OCI-LY3 (cell line): ENCODE measurements around the gene SUPT3H.

ENCODE experiments used
- H2AFZ ChIP-seq: fragments of 200-600, 300-600 bp; shearing (Covaris generic); 2 replicates; pipeline ENCODE4 v1.6.0; 2014; ENCODE audit warnings: antibody characterized with exemption, low read depth, low read length
- H3K27ac ChIP-seq: fragments of 200-600, 300-600 bp; sonication (generic); 2 replicates; pipeline ENCODE4 v1.5.1; 2014; ENCODE audit warnings: mild to moderate bottlenecking, low read length, moderate library complexity, mixed read lengths
- H3K27me3 ChIP-seq: fragments of 200-600, 300-600 bp; sonication (generic); 2 replicates; pipeline ENCODE4 v1.6.1; 2014; ENCODE audit warnings: low read depth, low read length, mixed read lengths
- H3K36me3 ChIP-seq: fragments of 200-600, 300-600 bp; sonication (generic); replicated peaks from 2 replicates; pipeline ENCODE3; 2014; ENCODE audit warnings: low read depth, low read length, mixed read lengths
- H3K4me1 ChIP-seq: fragments of 300-600, 200-600 bp; sonication (generic); 2 replicates; pipeline ENCODE4 v1.6.1; 2014; ENCODE audit warnings: low read length, mixed read lengths
- H3K4me2 ChIP-seq: fragments of 200-600, 300-600 bp; sonication (generic); 2 replicates; pipeline ENCODE4 v1.6.1; 2014; ENCODE audit warnings: low read length, mixed read lengths
- H3K4me3 ChIP-seq: fragments of 300-600, 200-600 bp; sonication (generic); 2 replicates; pipeline ENCODE4 v1.5.1; 2014; ENCODE audit warnings: antibody characterized with exemption, mild to moderate bottlenecking, low read length, moderate library complexity
- H3K79me2 ChIP-seq: fragments of 300-600, 200-600 bp; shearing (Covaris generic); 2 replicates; pipeline ENCODE4 v1.6.1; 2014; ENCODE audit warnings: mild to moderate bottlenecking, low read length, mixed read lengths
- H3K9ac ChIP-seq: fragments of 300-600, 200-600 bp; shearing (Covaris generic); 2 replicates; pipeline ENCODE4 v1.6.0; 2014; ENCODE audit warnings: mild to moderate bottlenecking, low read length, moderate library complexity
- H3K9me3 ChIP-seq: fragments of 200-600, 300-600 bp; shearing (Covaris generic); 2 replicates; pipeline ENCODE4 v1.6.1; 2014; ENCODE audit warnings: low read length, mixed read lengths; ENCODE audit not compliant: insufficient read depth
- H4K20me1 ChIP-seq: fragments of 200-600, 300-600 bp; sonication (generic); 2 replicates; pipeline ENCODE4 v1.6.1; 2016; ENCODE audit warnings: low read length, mixed read lengths; ENCODE audit not compliant: insufficient read depth
- EZH2phosphoT487 ChIP-seq: fragments of 200-600 bp; shearing (Covaris generic); IDR thresholded peaks from 2 replicates; pipeline ENCODE4 v1.6.1; 2018; ENCODE audit warnings: antibody characterized with exemption, mixed run types, low read depth
- TF ChIP-seq, protein P1 (sequence below): fragments of 200-600, 300-600 bp; sonication (generic); IDR thresholded peaks from 2 replicates; pipeline ENCODE4 v1.5.1; 2014; ENCODE audit warnings: antibody characterized with exemption, low read length, low read depth

Gene SUPT3H

GRCh38 chr6:44972709-44973108, 405.0 kb downstream of the SUPT3H start:
- H3K27me3 ChIP-seq = no peaks in the 10 kb centered on the region
- H3K79me2 ChIP-seq = no peaks in the 10 kb centered on the region
- H3K4me2 ChIP-seq = no peak overlapping the region
- no peaks in the 10 kb centered on the region for H3K36me3 ChIP-seq
- H3K4me3 ChIP-seq = no peak overlapping the region
- no peaks in the 10 kb centered on the region for H3K9me3 ChIP-seq
- no peak overlapping the region for H3K27ac ChIP-seq
- H3K4me1 ChIP-seq = no peaks in the 10 kb centered on the region
- H3K9ac ChIP-seq = no peak overlapping the region
- TF ChIP-seq, protein P1, sequence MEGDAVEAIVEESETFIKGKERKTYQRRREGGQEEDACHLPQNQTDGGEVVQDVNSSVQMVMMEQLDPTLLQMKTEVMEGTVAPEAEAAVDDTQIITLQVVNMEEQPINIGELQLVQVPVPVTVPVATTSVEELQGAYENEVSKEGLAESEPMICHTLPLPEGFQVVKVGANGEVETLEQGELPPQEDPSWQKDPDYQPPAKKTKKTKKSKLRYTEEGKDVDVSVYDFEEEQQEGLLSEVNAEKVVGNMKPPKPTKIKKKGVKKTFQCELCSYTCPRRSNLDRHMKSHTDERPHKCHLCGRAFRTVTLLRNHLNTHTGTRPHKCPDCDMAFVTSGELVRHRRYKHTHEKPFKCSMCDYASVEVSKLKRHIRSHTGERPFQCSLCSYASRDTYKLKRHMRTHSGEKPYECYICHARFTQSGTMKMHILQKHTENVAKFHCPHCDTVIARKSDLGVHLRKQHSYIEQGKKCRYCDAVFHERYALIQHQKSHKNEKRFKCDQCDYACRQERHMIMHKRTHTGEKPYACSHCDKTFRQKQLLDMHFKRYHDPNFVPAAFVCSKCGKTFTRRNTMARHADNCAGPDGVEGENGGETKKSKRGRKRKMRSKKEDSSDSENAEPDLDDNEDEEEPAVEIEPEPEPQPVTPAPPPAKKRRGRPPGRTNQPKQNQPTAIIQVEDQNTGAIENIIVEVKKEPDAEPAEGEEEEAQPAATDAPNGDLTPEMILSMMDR = no peak
- TF ChIP-seq EZH2phosphoT487 = no peak
- no peak overlapping the region for H2AFZ ChIP-seq
- no peaks in the 10 kb centered on the region for H4K20me1 ChIP-seq

GRCh38 chr6:44969446-44970185, 408.1 kb downstream of the SUPT3H start:
- Histone ChIP-seq H3K4me3 (no peak overlapping the region), H3K27ac (no peak overlapping the region), H3K27me3 (no peaks in the 10 kb centered on the region), H4K20me1 (no peaks in the 10 kb centered on the region), H3K9ac (no peak overlapping the region), H3K4me2 (no peak overlapping the region), H3K36me3 (no peaks in the 10 kb centered on the region), H3K9me3 (no peaks in the 10 kb centered on the region), H3K79me2 (no peaks in the 10 kb centered on the region), H2AFZ (no peak overlapping the region), H3K4me1 (no peaks in the 10 kb centered on the region)
- no peak for TF ChIP-seq EZH2phosphoT487
- TF ChIP-seq, protein P1 = no peak

DNA sequence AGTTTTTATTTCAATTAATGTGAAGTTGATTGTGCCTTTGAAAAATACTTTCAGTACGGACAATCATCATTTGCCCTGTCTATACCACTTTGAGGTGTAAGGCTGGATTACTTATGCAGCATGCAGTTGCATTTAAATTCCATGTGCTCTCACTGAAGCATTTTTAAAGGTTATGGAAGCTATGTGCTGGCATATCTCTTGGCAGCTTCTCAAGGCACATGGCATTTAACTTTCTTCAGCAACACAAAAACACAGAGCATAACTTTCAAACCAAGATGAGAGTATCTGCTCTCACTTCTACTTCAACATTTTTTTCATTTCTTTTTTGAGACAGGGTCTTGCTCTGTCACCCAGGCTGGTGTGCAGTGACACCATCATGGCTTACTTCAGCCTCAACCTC, 410.3 kb downstream of the SUPT3H start:
- no peaks in the 10 kb centered on the region for H3K27me3 ChIP-seq
- H3K4me3 ChIP-seq = no peak overlapping the region
- no peaks in the 10 kb centered on the region for H3K36me3 ChIP-seq
- H3K4me2 ChIP-seq = no peak overlapping the region
- H2AFZ ChIP-seq = no peak overlapping the region
- H3K4me1 ChIP-seq = no peaks in the 10 kb centered on the region
- H4K20me1 ChIP-seq = no peaks in the 10 kb centered on the region
- no peaks in the 10 kb centered on the region for H3K79me2 ChIP-seq
- no peaks in the 10 kb centered on the region for H3K9me3 ChIP-seq
- H3K9ac ChIP-seq = no peak overlapping the region
- TF ChIP-seq, protein P1 = no peak
- TF ChIP-seq EZH2phosphoT487 = no peak
- H3K27ac ChIP-seq = no peak overlapping the region

DNA sequence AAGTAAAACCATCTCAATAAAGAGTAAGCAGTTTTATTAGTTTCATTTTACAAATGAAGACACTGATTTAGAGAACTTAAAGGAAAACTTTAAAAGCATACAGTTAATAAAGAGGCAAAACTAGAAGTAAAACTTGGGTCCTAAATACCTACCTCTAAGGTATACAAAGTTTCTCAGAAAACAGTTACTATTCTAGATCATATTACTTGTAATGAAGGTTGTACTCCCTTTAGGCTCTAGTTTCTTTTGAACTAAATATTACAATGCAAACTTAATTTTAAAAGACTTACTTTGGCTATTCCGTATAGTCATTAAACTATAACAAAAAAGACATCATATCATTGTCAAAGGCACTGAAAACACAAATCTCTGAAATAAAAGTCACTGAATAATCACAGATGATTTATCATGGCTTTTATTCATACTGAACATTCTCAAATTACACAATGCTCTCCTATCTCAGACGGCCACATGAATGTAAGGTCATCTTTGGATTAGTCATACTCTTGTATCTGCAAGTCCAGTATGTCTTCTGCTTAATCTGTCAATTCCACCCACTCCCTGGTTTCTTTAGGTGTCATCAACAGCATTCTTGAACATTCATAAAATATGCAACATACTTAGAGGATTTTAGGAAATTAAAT, 411.2 kb downstream of the SUPT3H start:
- no peaks in the 10 kb centered on the region for H4K20me1 ChIP-seq
- no peaks in the 10 kb centered on the region for H3K4me1 ChIP-seq
- no peak overlapping the region for H2AFZ ChIP-seq
- no peaks in the 10 kb centered on the region for H3K9me3 ChIP-seq
- no peak overlapping the region for H3K27ac ChIP-seq
- H3K4me2 ChIP-seq = no peak overlapping the region
- no peaks in the 10 kb centered on the region for H3K79me2 ChIP-seq
- no peak overlapping the region for H3K9ac ChIP-seq
- no peaks in the 10 kb centered on the region for H3K36me3 ChIP-seq
- H3K4me3 ChIP-seq = no peak overlapping the region
- TF ChIP-seq, protein P1 = no peak
- TF ChIP-seq EZH2phosphoT487 = no peak
- H3K27me3 ChIP-seq = no peaks in the 10 kb centered on the region
